Endothelial cell (in vitro differentiated cells): Measurements from ENCODE around the gene PCED1B. TPM values are rescaled to one million over a fixed set of nuclear protein-coding genes. Genes with fewer than 3 reads are reported as not detected.
"Not testable (repeated sequence)": the region's sequence is repeated elsewhere in the genome, so short reads cannot be mapped to it uniquely, and the experiment has no call there.

Experiments used
- DNase-seq: peaks from one replicate; pipeline ENCODE4 v3.0.0; 2021; ENCODE audit warnings: low spot score
- H3K27ac Mint-ChIP-seq: one replicate; pipeline ENCODE4 v1.8.0; 2021; ENCODE audit warnings: mixed read lengths, inconsistent platforms; ENCODE audit not compliant: unreplicated experiment
- H3K27me3 Mint-ChIP-seq: one replicate; pipeline ENCODE4 v1.8.0; 2021; ENCODE audit warnings: mild to moderate bottlenecking, moderate library complexity, mixed read lengths, inconsistent platforms; ENCODE audit not compliant: unreplicated experiment
- H3K36me3 Mint-ChIP-seq: one replicate; pipeline ENCODE4 v1.8.0; 2021; ENCODE audit warnings: mild to moderate bottlenecking, low read depth, mixed read lengths, inconsistent platforms; ENCODE audit not compliant: unreplicated experiment
- H3K4me1 Mint-ChIP-seq: one replicate; pipeline ENCODE4 v1.8.0; 2021; ENCODE audit warnings: mild to moderate bottlenecking, mixed read lengths, inconsistent platforms; ENCODE audit not compliant: unreplicated experiment
- H3K4me3 Mint-ChIP-seq: one replicate; pipeline ENCODE4 v1.8.0; 2021; ENCODE audit warnings: mild to moderate bottlenecking, mixed read lengths, inconsistent platforms; ENCODE audit not compliant: unreplicated experiment
- H3K9me3 Mint-ChIP-seq: one replicate; pipeline ENCODE4 v1.8.0; 2021; ENCODE audit warnings: mixed read lengths, inconsistent platforms; ENCODE audit not compliant: unreplicated experiment
- CTCF ChIP-seq: fragments of 200-600 bp; sonication (generic); IDR thresholded peaks from one replicate; pipeline ENCODE4 v1.5.0; 2021; ENCODE audit warnings: antibody characterized with exemption; ENCODE audit not compliant: unreplicated experiment
- total RNA-seq: library from RNA; stranded (reverse); fragmentation: NEBNext Ultra II Directional; extraction: Animal tissue kit (Norgen Biotek cat#: 25700); gene quantifications from one replicate; pipeline ENCODE4 v1.2.1, GENCODE V29; 2021; ENCODE audit not compliant: unreplicated experiment

PCED1B gene
- total RNA-seq, 1 donor from 2014 or later = 9.7 TPM

GRCh38 chr12:47200446-47200845 is 121.0 kb downstream of the PCED1B start:
- peaks cover 1% of the 10 kb centered on the region for H3K4me1 Mint-ChIP-seq
- no peaks in the 10 kb centered on the region for H3K9me3 Mint-ChIP-seq
- no peak overlapping the region for H3K4me3 Mint-ChIP-seq
- no peak for DNase-seq
- H3K27me3 Mint-ChIP-seq = no peaks in the 10 kb centered on the region
- TF ChIP-seq CTCF = no peak
- H3K36me3 Mint-ChIP-seq = no peaks in the 10 kb centered on the region
- H3K27ac Mint-ChIP-seq = no peak overlapping the region

GRCh38 chr12:47201190-47201589 is 121.8 kb downstream of the PCED1B start:
- H3K27me3 Mint-ChIP-seq, H3K4me3 Mint-ChIP-seq, H3K4me1 Mint-ChIP-seq, DNase-seq, H3K36me3 Mint-ChIP-seq, H3K9me3 Mint-ChIP-seq, H3K27ac Mint-ChIP-seq: not testable (repeated sequence)

GRCh38 chr12:47202176-47202575 is 122.8 kb downstream of the PCED1B start:
- no peaks in the 10 kb centered on the region for H3K27me3 Mint-ChIP-seq
- H3K27ac Mint-ChIP-seq = no peak overlapping the region
- no peaks in the 10 kb centered on the region for H3K36me3 Mint-ChIP-seq
- no peak for TF ChIP-seq CTCF
- DNase-seq = no peak
- no peak overlapping the region for H3K4me3 Mint-ChIP-seq
- peaks cover 7% of the 10 kb centered on the region for H3K4me1 Mint-ChIP-seq
- no peaks in the 10 kb centered on the region for H3K9me3 Mint-ChIP-seq

GRCh38 chr12:47205532-47206449 is 126.4 kb downstream of the PCED1B start:
- H3K9me3 Mint-ChIP-seq = no peaks in the 10 kb centered on the region
- H3K27ac Mint-ChIP-seq = no peak overlapping the region
- peaks cover 14% of the 10 kb centered on the region for H3K4me1 Mint-ChIP-seq
- H3K36me3 Mint-ChIP-seq = no peaks in the 10 kb centered on the region
- no peak overlapping the region for H3K4me3 Mint-ChIP-seq
- no peak for TF ChIP-seq CTCF
- no peak for DNase-seq
- no peaks in the 10 kb centered on the region for H3K27me3 Mint-ChIP-seq

- H3K9me3 Mint-ChIP-seq = no peaks in the 10 kb centered on the region
- H3K36me3 Mint-ChIP-seq = no peaks in the 10 kb centered on the region
- no peaks in the 10 kb centered on the region for H3K27me3 Mint-ChIP-seq
- no peak for TF ChIP-seq CTCF
- DNase-seq = no peak
- no peak overlapping the region for H3K27ac Mint-ChIP-seq
- H3K4me1 Mint-ChIP-seq = peaks cover 14% of the 10 kb centered on the region
- H3K4me3 Mint-ChIP-seq = no peak overlapping the region
These were observed 127.3 kb downstream of the PCED1B start for GRCh38 chr12:47206450-47207339.
